SU-DHL-6 (cell line): ENCODE measurements around the gene CABP4.

Source experiments
- CTCF ChIP-seq: fragments of 200-600 bp; sonication (generic); IDR thresholded peaks from one replicate; pipeline ENCODE4 v1.5.1; 2017; ENCODE audit warnings: antibody characterized with exemption, mild to moderate bottlenecking, low read length, moderate library complexity; ENCODE audit not compliant: insufficient read depth, poor library complexity, severe bottlenecking
- EZH2phosphoT487 ChIP-seq: fragments of 200-600 bp; sonication (generic), shearing (Covaris generic); conservative IDR thresholded peaks from 2 replicates; pipeline ENCODE4 v1.6.1; 2018; ENCODE audit warnings: mild to moderate bottlenecking, antibody characterized with exemption, low read length, moderate library complexity, mixed read lengths

- no peak for TF ChIP-seq CTCF
- TF ChIP-seq EZH2phosphoT487: no peak
These were observed 25.4 kb upstream of the CABP4 start for GRCh38 chr11:67429722-67430121.
